Retinal pigment epithelial cell (primary cell): ENCODE results near the gene FGF11.

Source experiments
- DNase-seq: peaks from one replicate; pipeline ENCODE4 v3.0.0-alpha.2; 2010; ENCODE audit warnings: low read depth
- H3K4me3 ChIP-seq: 2 replicates; pipeline ENCODE4 v1.5.1; 2011; ENCODE audit warnings: mild to moderate bottlenecking, low read length, control low read depth, moderate library complexity
- TF ChIP-seq, protein P1 (sequence below): conservative IDR thresholded peaks from 2 replicates; pipeline ENCODE4 v1.5.1; 2011; ENCODE audit warnings: low read depth, low read length, control low read depth, inconsistent platforms

Gene FGF11

DNA sequence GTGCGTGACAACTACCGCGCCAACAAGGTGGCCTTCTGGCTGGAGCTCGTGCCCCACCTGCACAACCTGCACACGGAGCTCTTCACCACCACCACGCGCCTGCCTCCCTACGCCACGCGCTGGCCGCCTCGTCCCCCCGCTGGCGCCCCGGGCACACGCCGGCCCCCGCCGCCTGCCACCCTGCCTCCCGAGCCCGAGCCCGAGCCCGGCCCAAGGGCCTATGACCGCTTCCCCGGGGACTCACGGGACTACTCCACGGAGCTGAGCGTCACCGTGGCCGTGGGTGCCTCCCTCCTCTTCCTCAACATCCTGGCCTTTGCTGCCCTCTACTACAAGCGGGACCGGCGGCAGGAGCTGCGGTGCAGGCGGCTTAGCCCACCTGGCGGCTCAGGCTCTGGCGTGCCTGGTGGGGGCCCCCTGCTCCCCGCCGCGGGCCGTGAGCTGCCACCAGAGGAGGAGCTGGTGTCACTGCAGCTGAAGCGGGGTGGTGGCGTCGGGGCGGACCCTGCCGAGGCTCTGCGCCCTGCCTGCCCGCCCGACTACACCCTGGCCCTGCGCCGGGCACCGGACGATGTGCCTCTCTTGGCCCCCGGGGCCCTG is 22.2 kb upstream of the FGF11 start:
- TF ChIP-seq, protein P1, sequence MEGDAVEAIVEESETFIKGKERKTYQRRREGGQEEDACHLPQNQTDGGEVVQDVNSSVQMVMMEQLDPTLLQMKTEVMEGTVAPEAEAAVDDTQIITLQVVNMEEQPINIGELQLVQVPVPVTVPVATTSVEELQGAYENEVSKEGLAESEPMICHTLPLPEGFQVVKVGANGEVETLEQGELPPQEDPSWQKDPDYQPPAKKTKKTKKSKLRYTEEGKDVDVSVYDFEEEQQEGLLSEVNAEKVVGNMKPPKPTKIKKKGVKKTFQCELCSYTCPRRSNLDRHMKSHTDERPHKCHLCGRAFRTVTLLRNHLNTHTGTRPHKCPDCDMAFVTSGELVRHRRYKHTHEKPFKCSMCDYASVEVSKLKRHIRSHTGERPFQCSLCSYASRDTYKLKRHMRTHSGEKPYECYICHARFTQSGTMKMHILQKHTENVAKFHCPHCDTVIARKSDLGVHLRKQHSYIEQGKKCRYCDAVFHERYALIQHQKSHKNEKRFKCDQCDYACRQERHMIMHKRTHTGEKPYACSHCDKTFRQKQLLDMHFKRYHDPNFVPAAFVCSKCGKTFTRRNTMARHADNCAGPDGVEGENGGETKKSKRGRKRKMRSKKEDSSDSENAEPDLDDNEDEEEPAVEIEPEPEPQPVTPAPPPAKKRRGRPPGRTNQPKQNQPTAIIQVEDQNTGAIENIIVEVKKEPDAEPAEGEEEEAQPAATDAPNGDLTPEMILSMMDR: no peak
- H3K4me3 ChIP-seq: no peak overlapping the region
- DNase-seq: no peak

DNA sequence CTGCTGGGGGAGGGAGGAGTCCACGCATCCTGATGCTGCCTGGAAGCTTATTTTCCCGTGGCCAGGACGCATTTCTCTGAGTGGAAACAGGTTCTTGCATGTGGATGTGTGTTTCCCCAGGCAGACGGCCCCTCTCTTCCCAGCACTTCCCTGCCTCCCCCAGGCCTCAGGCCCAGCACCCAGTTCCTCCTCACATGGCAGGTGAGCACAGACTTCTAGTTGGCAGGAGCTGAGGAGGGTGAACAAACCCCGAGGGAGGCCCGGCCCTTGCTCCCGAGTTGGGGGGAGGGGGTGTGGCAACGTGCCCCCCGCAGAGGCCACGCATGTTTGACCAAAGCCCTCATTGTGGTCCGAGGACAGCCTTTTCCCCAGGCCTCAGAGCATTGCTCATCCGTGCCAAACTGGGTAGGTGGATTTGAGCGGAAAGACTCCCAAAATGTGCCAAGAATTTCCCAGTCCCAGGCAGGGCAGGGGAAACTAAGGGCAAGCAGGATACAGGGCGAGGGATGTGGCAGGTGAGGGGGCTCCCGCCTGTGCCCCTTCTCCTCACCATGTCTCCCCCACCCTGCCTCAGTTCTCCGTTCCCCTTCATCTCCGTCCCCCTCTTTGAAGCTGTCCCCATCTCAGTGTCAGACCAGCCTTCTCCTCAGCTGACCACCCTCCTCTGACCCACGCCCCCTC is 20.7 kb upstream of the FGF11 start:
- DNase-seq: no peak
- no peak overlapping the region for H3K4me3 ChIP-seq
- TF ChIP-seq, protein P1: no peak

DNA sequence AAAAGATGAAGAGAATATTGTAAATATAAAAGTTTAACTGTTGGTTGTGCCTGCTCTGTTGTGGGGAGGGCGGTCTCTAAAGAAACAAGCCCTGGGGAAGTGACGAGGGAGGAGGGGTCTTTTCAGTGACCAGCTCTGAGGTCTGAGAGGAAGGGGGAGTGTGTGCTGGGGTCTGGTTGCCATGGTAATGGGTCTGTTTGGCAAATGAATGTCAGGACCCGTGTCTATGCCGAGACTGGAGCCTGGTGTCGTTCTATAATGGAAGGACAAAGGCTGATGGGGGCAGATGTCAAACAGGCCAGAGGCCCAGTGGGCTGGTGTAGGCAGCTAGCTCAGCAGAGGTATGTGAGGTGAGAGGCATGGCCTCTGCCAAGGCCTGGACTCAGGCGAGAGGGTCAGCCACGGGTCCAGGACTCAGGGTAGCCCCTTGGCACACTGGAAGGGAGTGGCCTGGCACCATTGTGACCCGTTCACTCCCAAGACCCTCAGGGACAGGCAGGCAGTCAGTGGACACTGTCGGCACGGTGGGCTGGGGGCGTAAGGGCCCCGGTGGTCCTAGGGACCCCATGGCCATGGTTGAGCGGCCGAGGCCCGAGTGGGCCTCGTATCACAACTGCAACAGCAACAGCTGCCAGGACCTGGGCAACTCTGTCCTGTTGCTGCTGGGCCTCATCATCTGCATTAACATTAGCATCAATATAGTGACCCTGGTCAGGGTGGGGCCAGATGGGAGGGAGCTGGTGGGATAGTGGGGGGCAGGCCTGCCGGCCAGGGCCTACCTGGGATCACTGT is 19.3 kb upstream of the FGF11 start, which contains the start of gene SPEM1:
SPEM1 (plus strand) TSS at position 506 of the 792 bp plus-strand sequence; CDS start at position 567, 61 bp downstream.
- TF ChIP-seq, protein P1: no peak
- no peak within 1 kb of the TSS for H3K4me3 ChIP-seq
- no peak for DNase-seq

DNA sequence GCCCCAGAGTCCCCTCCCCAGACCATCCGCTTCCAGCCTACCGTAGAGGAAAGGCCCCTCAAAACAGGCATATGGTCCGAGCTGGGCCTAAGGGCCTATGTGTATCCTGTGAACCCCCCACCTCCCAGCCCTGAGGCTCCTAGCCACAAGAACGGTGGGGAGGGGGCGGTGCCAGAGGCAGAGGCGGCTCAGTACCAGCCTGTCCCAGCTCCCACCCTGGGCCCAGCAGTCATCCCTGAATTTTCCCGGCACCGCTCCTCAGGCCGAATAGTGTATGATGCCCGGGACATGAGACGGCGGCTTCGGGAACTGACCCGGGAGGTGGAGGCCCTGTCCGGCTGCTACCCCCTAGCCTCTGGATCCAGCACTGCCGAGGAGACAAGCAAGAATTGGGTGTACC is 18.1 kb upstream of the FGF11 start:
- TF ChIP-seq, protein P1: no peak
- DNase-seq: no peak
- no peak overlapping the region for H3K4me3 ChIP-seq

DNA sequence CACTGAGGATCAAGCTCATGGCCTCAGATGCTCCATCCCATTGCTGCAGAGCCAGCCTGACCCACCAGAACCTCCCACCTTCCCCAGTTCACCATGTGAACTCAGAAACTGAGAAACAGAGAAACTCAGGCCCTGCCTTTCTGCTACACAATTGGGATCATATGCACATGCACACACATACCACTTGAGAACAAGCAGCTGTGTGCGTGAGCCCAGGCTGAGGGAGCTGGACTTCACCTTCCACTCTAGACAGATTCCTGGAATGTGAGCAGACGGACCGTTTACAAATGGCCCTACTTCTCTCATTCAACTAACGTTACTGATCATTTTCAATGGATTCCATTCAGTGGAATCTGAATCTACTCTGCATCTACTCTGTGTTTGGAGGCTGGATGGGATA is 15.6 kb upstream of the FGF11 start:
- TF ChIP-seq, protein P1: no peak
- no peak overlapping the region for H3K4me3 ChIP-seq
- DNase-seq: no peak

DNA sequence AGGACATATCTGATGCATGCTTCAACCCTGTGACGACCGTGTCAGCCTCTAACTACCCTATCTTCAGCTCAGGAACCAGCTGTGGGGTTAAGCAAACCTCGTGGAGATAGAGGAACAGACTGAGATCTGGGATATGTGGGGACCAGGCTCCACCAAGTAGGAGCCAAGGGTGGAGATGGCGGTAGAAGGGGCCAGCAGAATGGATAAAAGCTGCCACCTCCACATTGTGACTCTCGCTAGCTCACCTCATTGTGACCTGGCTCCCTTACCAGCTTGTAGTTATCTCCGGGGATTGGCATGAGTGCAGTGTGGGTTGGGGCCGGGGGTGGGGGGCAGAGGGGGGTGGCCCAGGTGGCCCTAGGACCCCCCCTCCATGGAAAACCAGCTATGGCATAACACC is 14.0 kb upstream of the FGF11 start, which contains the start of gene SPEM2:
SPEM2 (plus strand) TSS at position 301 of the 400 bp plus-strand sequence; CDS start at position 374, 73 bp downstream.
- H3K4me3 ChIP-seq: no peak within 1 kb of the TSS
- DNase-seq: no peak
- TF ChIP-seq, protein P1: no peak

DNA sequence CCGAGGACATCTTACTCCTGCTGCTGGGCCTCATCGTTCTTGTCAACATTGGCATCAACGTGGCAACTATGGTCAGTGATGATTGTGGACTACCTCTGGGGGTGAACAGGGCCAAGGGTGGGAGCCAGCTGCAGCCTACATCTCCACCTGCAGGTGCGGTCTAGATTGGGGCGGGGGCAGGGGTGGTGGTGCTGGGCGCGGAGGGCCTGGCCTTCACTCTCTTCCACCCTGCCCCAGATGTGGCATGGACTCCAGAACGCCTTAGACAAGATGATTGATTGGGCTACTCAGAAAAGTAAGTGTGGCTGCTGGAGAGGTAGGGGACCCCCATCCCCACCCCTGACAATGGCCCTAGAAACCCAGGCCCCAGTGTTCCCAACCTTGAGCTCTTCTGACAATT is 13.6 kb upstream of the FGF11 start:
- TF ChIP-seq, protein P1: no peak
- H3K4me3 ChIP-seq: no peak overlapping the region

More for the DNA sequence above, 13.6 kb upstream of the FGF11 start:
- no peak for DNase-seq
